K562 (cell line): ENCODE results near the gene USP12. TPM values are rescaled to one million over a fixed set of nuclear protein-coding genes. Genes with fewer than 3 reads are reported as not detected.

Experiments used
- ETS2 ChIP-seq: IDR thresholded peaks from 2 replicates; pipeline ENCODE4 v1.6.1; 2016; ENCODE audit warnings: borderline replicate concordance, missing genetic modification characterization, mild to moderate bottlenecking, moderate library complexity, missing compliant biosample characterization; ENCODE audit not compliant: poor library complexity, severe bottlenecking
- HMG20A ChIP-seq: fragments of 450-650 bp; formaldehyde crosslinking; conservative IDR thresholded peaks from 2 replicates; pipeline ENCODE4 v1.4.0; 2020; ENCODE audit warnings: mild to moderate bottlenecking, mixed read lengths
- HNRNPK ChIP-seq: fragments of 200-400 bp; formaldehyde crosslinking; IDR thresholded peaks from one replicate; pipeline ENCODE4 v1.6.1; 2018; ENCODE audit warnings: mild to moderate bottlenecking, low read depth, low read length; ENCODE audit not compliant: poor library complexity, severe bottlenecking
- KLF1 ChIP-seq: fragments of 450-650 bp; IDR thresholded peaks from 2 replicates; pipeline ENCODE4 v1.6.1; 2016; ENCODE audit warnings: missing genetic modification characterization, missing compliant biosample characterization
- RBM22 ChIP-seq: fragments of 200-400 bp; formaldehyde crosslinking; IDR thresholded peaks from 2 replicates; pipeline ENCODE4 v1.6.1; 2018; ENCODE audit warnings: low read length, low read depth; ENCODE audit not compliant: poor library complexity, severe bottlenecking
- SLC30A9 ChIP-seq: fragments of 250-450 bp; sonication (Bioruptor Pico); IDR thresholded peaks from 2 replicates; pipeline ENCODE4 v1.8.0; 2022; ENCODE audit warnings: mild to moderate bottlenecking, moderate library complexity
- ZNF318 ChIP-seq, 2 experiments: fragments of 450-650 bp; IDR thresholded peaks; 2 replicates each; pipeline ENCODE4 v1.6.1; 2016; ENCODE audit warnings: mild to moderate bottlenecking in 2 of 2, borderline replicate concordance in 1 of 2, low read depth in 1 of 2, moderate library complexity in 1 of 2
- polyA plus RNA-seq, 8 experiments: library from polyadenylated mRNA; depleted of rRNA in 4 of 8; stranded (reverse) in 5 of 8; unstranded in 3 of 8; fragments of >200 nt; fragmentation: Nextera tagmentation in 2 of 8; fragmentation: Illumina TruSeq in 1 of 8; extraction: Ambion mirVana in 2 of 8; extraction: Trizol in 1 of 8; gene quantifications; 2 replicates each; pipeline versions ENCODE4 v1.2.1 to v1.2.3, GENCODE V29; 2011 to 2014; ENCODE audit warnings: inconsistent platforms in 1 of 8, missing spikeins in 1 of 8
- total RNA-seq, 7 experiments: library from RNA; depleted of rRNA in 6 of 7; stranded (reverse); fragments of >200 nt in 6 of 7; fragmentation: Illumina TruSeq in 2 of 7; extraction: Trizol in 2 of 7; gene quantifications; 2 replicates each; pipeline versions ENCODE4 v1.2.1 to v1.2.3, GENCODE V29; 2011 to 2021; ENCODE audit warnings: low replicate concordance in 1 of 7
- TF ChIP-seq, protein P1 (sequence below), 2 experiments: IDR thresholded peaks; 2 replicates each; pipeline ENCODE4 v1.6.1; 2011; ENCODE audit warnings: borderline replicate concordance in 1 of 2, control low read depth in 1 of 2, low read depth in 1 of 2, low read length in 1 of 2, mild to moderate bottlenecking in 1 of 2, mixed read lengths in 1 of 2, moderate library complexity in 1 of 2; ENCODE audit not compliant: insufficient read depth in 1 of 2, insufficient read length in 1 of 2, poor library complexity in 1 of 2, severe bottlenecking in 1 of 2; ENCODE audit errors: extremely low read depth in 1 of 2
- TF ChIP-seq, protein P2 (sequence below): fragments of 450-650 bp; IDR thresholded peaks from 2 replicates; pipeline ENCODE4 v1.6.1; 2017; ENCODE audit warnings: antibody characterized with exemption

The USP12 gene
- total and polyA plus RNA-seq, 9 of the 15 experiments (the other 6 are each of a cell fraction or from before 2014, with no cell fraction given) = 1.8 to 20.5 (median 13.3) TPM

- TF ChIP-seq, protein P1, sequence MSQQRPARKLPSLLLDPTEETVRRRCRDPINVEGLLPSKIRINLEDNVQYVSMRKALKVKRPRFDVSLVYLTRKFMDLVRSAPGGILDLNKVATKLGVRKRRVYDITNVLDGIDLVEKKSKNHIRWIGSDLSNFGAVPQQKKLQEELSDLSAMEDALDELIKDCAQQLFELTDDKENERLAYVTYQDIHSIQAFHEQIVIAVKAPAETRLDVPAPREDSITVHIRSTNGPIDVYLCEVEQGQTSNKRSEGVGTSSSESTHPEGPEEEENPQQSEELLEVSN (IDR thresholded peaks at IDR 0.05; ENCODE audit: borderline replicate concordance in 1 of 2, extremely low read depth in 1 of 2, insufficient read depth in 1 of 2, insufficient read length in 1 of 2, low read depth in 1 of 2, low read length in 1 of 2, poor library complexity in 1 of 2, severe bottlenecking in 1 of 2) = no peak
- TF ChIP-seq SLC30A9 (CRISPR knock-in tag) (no peak), ETS2 (tag) (no peak), KLF1 (tag) (no peak), ZNF318 (IDR thresholded peaks at IDR 0.05; ENCODE audit: borderline replicate concordance in 1 of 2, low read depth in 1 of 2) (peak in 1 of 2 experiments; percentile 49; a peak in 1 of 4 replicates), HMG20A (CRISPR knock-in tag) (no peak), RBM22 (no peak), HNRNPK (no peak)
- TF ChIP-seq, protein P2, sequence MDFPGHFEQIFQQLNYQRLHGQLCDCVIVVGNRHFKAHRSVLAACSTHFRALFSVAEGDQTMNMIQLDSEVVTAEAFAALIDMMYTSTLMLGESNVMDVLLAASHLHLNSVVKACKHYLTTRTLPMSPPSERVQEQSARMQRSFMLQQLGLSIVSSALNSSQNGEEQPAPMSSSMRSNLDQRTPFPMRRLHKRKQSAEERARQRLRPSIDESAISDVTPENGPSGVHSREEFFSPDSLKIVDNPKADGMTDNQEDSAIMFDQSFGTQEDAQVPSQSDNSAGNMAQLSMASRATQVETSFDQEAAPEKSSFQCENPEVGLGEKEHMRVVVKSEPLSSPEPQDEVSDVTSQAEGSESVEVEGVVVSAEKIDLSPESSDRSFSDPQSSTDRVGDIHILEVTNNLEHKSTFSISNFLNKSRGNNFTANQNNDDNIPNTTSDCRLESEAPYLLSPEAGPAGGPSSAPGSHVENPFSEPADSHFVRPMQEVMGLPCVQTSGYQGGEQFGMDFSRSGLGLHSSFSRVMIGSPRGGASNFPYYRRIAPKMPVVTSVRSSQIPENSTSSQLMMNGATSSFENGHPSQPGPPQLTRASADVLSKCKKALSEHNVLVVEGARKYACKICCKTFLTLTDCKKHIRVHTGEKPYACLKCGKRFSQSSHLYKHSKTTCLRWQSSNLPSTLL = no peak
These were observed 11.4 kb upstream of the USP12 start (continued) for GRCh38 chr13:27182844-27183497.
